K562 (cell line): Measurements from ENCODE around the gene IMP4. TPM values are rescaled to one million over a fixed set of nuclear protein-coding genes. Genes with fewer than 3 reads are reported as not detected.
A peak's percentile ranks its signal among the peaks of the same experiment; 100 is the strongest.

Experiments
- ATF7 ChIP-seq: fragments of 450-650 bp; IDR thresholded peaks from 2 replicates; pipeline ENCODE4 v1.7.1; 2014; ENCODE audit warnings: mild to moderate bottlenecking, moderate library complexity
- CBFB ChIP-seq: sonication (generic); formaldehyde crosslinking; IDR thresholded peaks from 2 replicates; pipeline ENCODE4 v1.4.0; 2020; ENCODE audit warnings: mild to moderate bottlenecking, missing genetic modification reagents
- CHD1 ChIP-seq: fragments of 200-600 bp; sonication (generic); IDR thresholded peaks from one replicate; pipeline ENCODE4 v1.6.1; 2012; ENCODE audit warnings: mild to moderate bottlenecking, moderate library complexity, low read length, inconsistent platforms
- HSF4 ChIP-seq: fragments of 250-450 bp; sonication (Bioruptor Pico); IDR thresholded peaks from 2 replicates; pipeline ENCODE4 v2.1.2; 2022; ENCODE audit warnings: mild to moderate bottlenecking, moderate library complexity, borderline replicate concordance
- JUND ChIP-seq, 2 experiments: IDR thresholded peaks; 2 replicates in 1 of 2; 3 replicates in 1 of 2; pipeline ENCODE4 v1.6.1; 2011; ENCODE audit warnings: borderline replicate concordance in 2 of 2, low read depth in 2 of 2, low read length in 2 of 2, improper control_type of control experiment in 1 of 2, missing biosample characterization in 1 of 2, missing genetic modification characterization in 1 of 2, missing genetic modification reagents in 1 of 2
- NCOA6 ChIP-seq: fragments of 450-650 bp; IDR thresholded peaks from 2 replicates; pipeline ENCODE4 v1.6.1; 2017; ENCODE audit warnings: mild to moderate bottlenecking
- NRF1 ChIP-seq, 2 experiments: fragments of 450-650 bp; IDR thresholded peaks in 1 of 2; conservative IDR thresholded peaks in 1 of 2; 2 replicates each; pipeline ENCODE4 v1.6.1; 2014; ENCODE audit warnings: mild to moderate bottlenecking in 2 of 2
- PBX2 ChIP-seq, 2 experiments: IDR thresholded peaks in 1 of 2; conservative IDR thresholded peaks in 1 of 2; 2 replicates each; pipeline ENCODE4 v1.6.1; 2016; ENCODE audit warnings: low read depth in 2 of 2, mild to moderate bottlenecking in 1 of 2, missing compliant biosample characterization in 1 of 2, missing genetic modification characterization in 1 of 2, moderate library complexity in 1 of 2
- PKNOX1 ChIP-seq: fragments of 450-650 bp; IDR thresholded peaks from 2 replicates; pipeline ENCODE4 v1.6.1; 2016
- POLR2G ChIP-seq: fragments of 200-400 bp; formaldehyde crosslinking; IDR thresholded peaks from 2 replicates; pipeline ENCODE4 v1.6.1; 2017; ENCODE audit warnings: low read depth, mild to moderate bottlenecking, antibody characterized with exemption, low read length, moderate library complexity
- PRPF4 ChIP-seq: fragments of 200-400 bp; formaldehyde crosslinking; IDR thresholded peaks from one replicate; pipeline ENCODE4 v1.6.1; 2017; ENCODE audit warnings: low read length, low read depth, mild to moderate bottlenecking; ENCODE audit not compliant: insufficient read depth, poor library complexity, severe bottlenecking
- SMARCC2 ChIP-seq: fragments of 450-650 bp; IDR thresholded peaks from 2 replicates; pipeline ENCODE4 v1.6.1; 2017; ENCODE audit warnings: antibody characterized with exemption, moderate library complexity, mild to moderate bottlenecking, low read depth
- TBP ChIP-seq: optimal IDR thresholded peaks from 2 replicates; pipeline ENCODE3; 2011; ENCODE audit warnings: low read depth, low read length, improper control_type of control experiment
- THAP7 ChIP-seq: fragments of 250-450 bp; sonication (Bioruptor Pico); IDR thresholded peaks from 2 replicates; pipeline ENCODE4 v1.5.0; 2021
- VEZF1 ChIP-seq: fragments of 200-800 bp; sonication (Bioruptor generic); IDR thresholded peaks from 2 replicates; pipeline ENCODE4 v1.6.1; 2017; ENCODE audit warnings: missing genetic modification characterization, missing compliant biosample characterization
- ZNF445 ChIP-seq: fragments of 250-450 bp; sonication (Bioruptor Pico); IDR thresholded peaks from 2 replicates; pipeline ENCODE4 v1.4.0; 2020; ENCODE audit warnings: low read depth, mild to moderate bottlenecking, moderate library complexity
- polyA plus RNA-seq, 8 experiments: library from polyadenylated mRNA; depleted of rRNA in 4 of 8; stranded (reverse) in 5 of 8; unstranded in 3 of 8; fragments of >200 nt; fragmentation: Nextera tagmentation in 2 of 8; fragmentation: Illumina TruSeq in 1 of 8; extraction: Ambion mirVana in 2 of 8; extraction: Trizol in 1 of 8; gene quantifications; 2 replicates each; pipeline versions ENCODE4 v1.2.1 to v1.2.3, GENCODE V29; 2011 to 2014; ENCODE audit warnings: inconsistent platforms in 1 of 8, missing spikeins in 1 of 8
- total RNA-seq, 7 experiments: library from RNA; depleted of rRNA in 6 of 7; stranded (reverse); fragments of >200 nt in 6 of 7; fragmentation: Illumina TruSeq in 2 of 7; extraction: Trizol in 2 of 7; gene quantifications; 2 replicates each; pipeline versions ENCODE4 v1.2.1 to v1.2.3, GENCODE V29; 2011 to 2021; ENCODE audit warnings: low replicate concordance in 1 of 7

Gene IMP4
- total and polyA plus RNA-seq, 9 of the 15 experiments (the other 6 are each of a cell fraction or from before 2014, with no cell fraction given) = 35.4 to 209 (median 100.0) TPM

GRCh38 chr2:130391058-130391871, 48.6 kb downstream of the IMP4 start (continued):
- TF ChIP-seq PBX2 (CRISPR knock-in tag; IDR thresholded peaks at IDR 0.05; ENCODE audit: low read depth) = peak; percentile 60
- peak; percentile 73 for TF ChIP-seq PBX2 (tag; conservative IDR thresholded peaks at IDR 0.05; ENCODE audit: low read depth)
- TF ChIP-seq JUND (IDR thresholded peaks at IDR 0.05; ENCODE audit: borderline replicate concordance, low read depth, low read length) = no peak
- no peak for TF ChIP-seq JUND (tag; IDR thresholded peaks at IDR 0.05; ENCODE audit: borderline replicate concordance, low read depth, low read length)
- TF ChIP-seq CHD1 = no peak
- peak; percentile 68 for TF ChIP-seq VEZF1 (CRISPR knock-in tag)
- TF ChIP-seq HSF4 = no peak
- no peak for TF ChIP-seq CBFB (CRISPR knock-in tag)
- peak; percentile 83 to 86 for TF ChIP-seq NRF1 (conservative IDR thresholded peaks at IDR 0.05 in 1 of 2, IDR thresholded peaks at IDR 0.05 in 1 of 2)
- peak; percentile 6 for TF ChIP-seq TBP
- TF ChIP-seq THAP7 (CRISPR knock-in tag) = no peak
- TF ChIP-seq PRPF4 = no peak
- no peak for TF ChIP-seq NCOA6
- 0 out of 2 replicates have a peak, but pooled peaks have one; percentile 12 for TF ChIP-seq ATF7
- TF ChIP-seq SMARCC2 = no peak
- peak; percentile 72 for TF ChIP-seq POLR2G
- peak; percentile 96 for TF ChIP-seq PKNOX1
- TF ChIP-seq ZNF445 (CRISPR knock-in tag) = no peak
